Activated T-helper 1 cell treated with anti-CD3 and anti-CD28 coated beads, Interleukin-12 subunit alpha, Interleukin-12 subunit beta, Interleukin-2, Interleukin-4 antibody, amounts not matched to agents 30 ng/mL and 10 ng/mL and 1 ng/mL, durations not matched to agents 14 hours and 24 hours and 36 hours (primary cell): ENCODE results near the gene LTC4S. TPM values are rescaled to one million over a fixed set of nuclear protein-coding genes. Genes with fewer than 3 reads are reported as not detected.
A peak's percentile ranks its signal among the peaks of the same experiment; 100 is the strongest.

Experiments used
- DNase-seq: peaks from one replicate; pipeline ENCODE4 v3.0.0; 2021; ENCODE audit warnings: low spot score
- H3K27ac Mint-ChIP-seq: one replicate; pipeline ENCODE4 v1.8.0; 2021; ENCODE audit warnings: mild to moderate bottlenecking, mixed read lengths
- H3K27me3 Mint-ChIP-seq: one replicate; pipeline ENCODE4 v1.8.0; 2022; ENCODE audit warnings: mild to moderate bottlenecking, moderate library complexity, mixed read lengths; ENCODE audit not compliant: insufficient read depth
- H3K36me3 Mint-ChIP-seq: one replicate; pipeline ENCODE4 v1.8.0; 2021; ENCODE audit warnings: low read depth, mixed read lengths
- H3K4me1 Mint-ChIP-seq: one replicate; pipeline ENCODE4 v1.8.0; 2021; ENCODE audit warnings: low read depth, mixed read lengths
- H3K4me3 Mint-ChIP-seq: one replicate; pipeline ENCODE4 v1.8.0; 2021; ENCODE audit warnings: mild to moderate bottlenecking, moderate library complexity, mixed read lengths
- H3K9me3 Mint-ChIP-seq: one replicate; pipeline ENCODE4 v1.8.0; 2021; ENCODE audit warnings: mixed read lengths
- intact Hi-C: fragments of 100-400 bp; cut with micrococcal nuclease; formaldehyde crosslinking; loops from one replicate; pipeline ENCODE4 v1.15.1; 2024
- total RNA-seq: library from RNA; stranded (reverse); gene quantifications from 2 replicates; pipeline ENCODE4 v1.2.3, GENCODE V29; 2022

The LTC4S gene
- total RNA-seq, 1 donor from 2014 or later = 1.7 TPM

GRCh38 chr5:179800071-179800695, 6.4 kb downstream of the LTC4S start:
- Mint-ChIP-seq H3K9me3 (no peaks in the 10 kb centered on the region), H3K4me1 (peaks cover 31% of the 10 kb centered on the region), H3K27ac (no peak overlapping the region), H3K27me3 (no peaks in the 10 kb centered on the region), H3K36me3 (peaks cover 24% of the 10 kb centered on the region), H3K4me3 (no peak overlapping the region)
- no peak for DNase-seq
- intact Hi-C loops = loop anchor here (10.0 kb wide), 2 partner anchors 175 to 1565 kb away; partner anchors contain the start of gene PHYKPL

- no peaks in the 10 kb centered on the region for H3K9me3 Mint-ChIP-seq
- intact Hi-C loops = loop anchor here (10.0 kb wide), 2 partner anchors 174 to 1566 kb away; partner anchors contain the start of gene PHYKPL
- peaks cover 24% of the 10 kb centered on the region for H3K36me3 Mint-ChIP-seq
- H3K27me3 Mint-ChIP-seq = no peaks in the 10 kb centered on the region
- H3K4me1 Mint-ChIP-seq = peaks cover 33% of the 10 kb centered on the region
- H3K27ac Mint-ChIP-seq = no peak overlapping the region
- DNase-seq = no peak
- H3K4me3 Mint-ChIP-seq = no peak overlapping the region
Observed at GRCh38 chr5:179800696-179801201, 7.0 kb downstream of the LTC4S start.

- no peaks in the 10 kb centered on the region for H3K27me3 Mint-ChIP-seq
- peaks cover 24% of the 10 kb centered on the region for H3K36me3 Mint-ChIP-seq
- intact Hi-C loops = loop anchor here (1.0 to 10.0 kb wide), 6 partner anchors 35 to 1567 kb away; partner anchors contain the start of genes MRNIP and PHYKPL
- H3K9me3 Mint-ChIP-seq = no peaks in the 10 kb centered on the region
- no peak overlapping the region for H3K4me3 Mint-ChIP-seq
- H3K4me1 Mint-ChIP-seq = peaks cover 33% of the 10 kb centered on the region
- DNase-seq = peak; percentile 69
- peak overlapping the region; percentile 68 for H3K27ac Mint-ChIP-seq
Observed at GRCh38 chr5:179801304-179802206, 7.8 kb downstream of the LTC4S start.

- Mint-ChIP-seq H3K4me3 (peak overlapping the region; percentile 17), H3K27ac (no peak overlapping the region), H3K4me1 (peaks cover 33% of the 10 kb centered on the region), H3K27me3 (no peaks in the 10 kb centered on the region), H3K36me3 (peaks cover 20% of the 10 kb centered on the region), H3K9me3 (no peaks in the 10 kb centered on the region)
- intact Hi-C loops = loop anchor here (1.0 to 10.0 kb wide), 6 partner anchors 34 to 1568 kb away; partner anchors contain the start of genes MRNIP and PHYKPL
- no peak for DNase-seq
Observed at GRCh38 chr5:179802207-179802883, 8.6 kb downstream of the LTC4S start.

GRCh38 chr5:179802950-179803562, 9.3 kb downstream of the LTC4S start:
- no peaks in the 10 kb centered on the region for H3K27me3 Mint-ChIP-seq
- DNase-seq = no peak
- peak overlapping the region; percentile 17 for H3K4me3 Mint-ChIP-seq
- no peak overlapping the region for H3K27ac Mint-ChIP-seq
- H3K36me3 Mint-ChIP-seq = peaks cover 20% of the 10 kb centered on the region
- H3K9me3 Mint-ChIP-seq = no peaks in the 10 kb centered on the region
- H3K4me1 Mint-ChIP-seq = peaks cover 33% of the 10 kb centered on the region
- intact Hi-C loops = loop anchor here (1.0 to 10.0 kb wide), 6 partner anchors 33 to 1568 kb away; partner anchors contain the start of genes MRNIP and PHYKPL

GRCh38 chr5:179803651-179804554, 10.1 kb downstream of the LTC4S start:
- Mint-ChIP-seq H3K9me3 (no peaks in the 10 kb centered on the region), H3K4me1 (peaks cover 33% of the 10 kb centered on the region), H3K36me3 (peaks cover 20% of the 10 kb centered on the region), H3K4me3 (peak overlapping the region; percentile 87), H3K27ac (peak overlapping the region; percentile 86), H3K27me3 (no peaks in the 10 kb centered on the region)
- intact Hi-C loops = loop anchor here (2.0 to 10.0 kb wide), 4 partner anchors 105 to 1569 kb away; partner anchors contain the start of gene PHYKPL
- DNase-seq = no peak

GRCh38 chr5:179804555-179804947, 10.8 kb downstream of the LTC4S start:
- no peak for DNase-seq
- H3K4me3 Mint-ChIP-seq = peak overlapping the region; percentile 87
- peaks cover 33% of the 10 kb centered on the region for H3K4me1 Mint-ChIP-seq

GRCh38 chr5:179805070-179805528, 11.3 kb downstream of the LTC4S start:
- Mint-ChIP-seq H3K27me3 (no peaks in the 10 kb centered on the region), H3K4me1 (peaks cover 33% of the 10 kb centered on the region), H3K9me3 (no peaks in the 10 kb centered on the region), H3K27ac (peak overlapping the region; percentile 84), H3K4me3 (peak overlapping the region; percentile 87), H3K36me3 (peaks cover 11% of the 10 kb centered on the region)
- intact Hi-C loops = loop anchor here (5.0 to 10.0 kb wide), 3 partner anchors 170 to 1570 kb away; partner anchors contain the start of gene PHYKPL
- no peak for DNase-seq

More at GRCh38 chr5:179804555-179804947, 10.8 kb downstream of the LTC4S start:
- Mint-ChIP-seq H3K27ac (peak overlapping the region; percentile 84), H3K9me3 (no peaks in the 10 kb centered on the region), H3K36me3 (peaks cover 16% of the 10 kb centered on the region), H3K27me3 (no peaks in the 10 kb centered on the region)
- intact Hi-C loops = loop anchor here (10.0 kb wide), 2 partner anchors 170 to 1570 kb away; partner anchors contain the start of gene PHYKPL

- intact Hi-C loops = loop anchor here (1.0 to 10.0 kb wide), 6 partner anchors 15 to 1571 kb away; partner anchors contain the start of genes HNRNPH1, MRNIP, PHYKPL and SQSTM1
- Mint-ChIP-seq H3K4me1 (peaks cover 33% of the 10 kb centered on the region), H3K36me3 (peaks cover 11% of the 10 kb centered on the region), H3K27ac (peak overlapping the region; percentile 84), H3K9me3 (no peaks in the 10 kb centered on the region), H3K27me3 (no peaks in the 10 kb centered on the region), H3K4me3 (peak overlapping the region; percentile 87)
- DNase-seq = peak; percentile 31
Observed at GRCh38 chr5:179805529-179806249, 11.9 kb downstream of the LTC4S start.

- Mint-ChIP-seq H3K27ac (peak within 1 kb of the TSS; percentile 81), H3K4me1 (peaks cover 33% of the 10 kb centered on the region), H3K36me3 (peaks cover 11% of the 10 kb centered on the region), H3K4me3 (peak within 1 kb of the TSS; percentile 86), H3K27me3 (no peaks in the 10 kb centered on the region), H3K9me3 (no peaks in the 10 kb centered on the region)
- intact Hi-C loops = loop anchor here (1.0 to 10.0 kb wide), 6 partner anchors 14 to 1572 kb away; partner anchors contain the start of genes HNRNPH1, MRNIP, PHYKPL and SQSTM1
- peak; percentile 67 for DNase-seq
Observed at GRCh38 chr5:179806250-179807048, 12.7 kb downstream of the LTC4S start, which contains the start of gene MGAT4B. Gene MGAT4B, minus strand, starts transcription at chr5:179806866. Its CDS starts 283 bp downstream, at chr5:179806583.
